GM19035 (cell line): Measurements from ENCODE around the gene ACBD6.
"Not testable (repeated sequence)": the region's sequence is repeated elsewhere in the genome, so short reads cannot be mapped to it uniquely, and the experiment has no call there.

Experiments used
- ATAC-seq: cut with Tn5 transposase; IDR thresholded peaks from one replicate; pipeline ENCODE4 v1.9.1; 2021; ENCODE audit not compliant: unreplicated experiment

ACBD6 gene

GRCh38 chr1:180424848-180425457 is 77.4 kb downstream of the ACBD6 start:
- ATAC-seq = no peak

- ATAC-seq = no peak
Measured at GRCh38 chr1:180421614-180422013, 80.8 kb downstream of the ACBD6 start.

GRCh38 chr1:180421145-180421544 is 81.2 kb downstream of the ACBD6 start:
- ATAC-seq = not testable (repeated sequence)

DNA sequence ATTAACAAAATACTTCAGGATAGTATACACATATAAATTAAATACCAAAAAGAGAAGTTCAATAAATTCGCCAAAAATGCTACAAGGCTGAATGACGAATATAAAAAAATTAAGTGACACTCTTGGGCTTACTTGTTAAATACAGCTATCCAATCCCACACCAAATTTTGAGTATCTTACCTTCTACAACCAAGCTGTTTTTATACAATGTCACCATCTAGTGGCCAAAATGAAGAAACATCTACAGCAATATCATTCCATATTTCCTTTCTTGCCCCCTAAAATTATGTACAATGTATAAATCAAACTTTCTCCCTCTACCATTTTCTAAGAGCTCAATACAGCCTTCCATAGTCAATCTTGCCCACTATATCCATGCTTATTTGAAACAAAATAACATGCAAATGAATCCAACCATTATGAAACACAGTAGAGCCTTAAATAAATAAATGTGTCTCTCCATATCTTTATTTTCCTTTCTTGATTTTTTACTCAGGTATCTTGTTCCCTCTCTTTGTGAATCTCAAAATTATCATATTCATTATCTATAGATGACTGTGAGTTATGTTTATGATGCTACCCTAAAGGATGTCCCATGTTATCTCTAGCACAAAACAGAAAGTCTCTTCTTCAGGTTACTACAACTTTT is 86.3 kb downstream of the ACBD6 start:
- ATAC-seq = no peak

DNA sequence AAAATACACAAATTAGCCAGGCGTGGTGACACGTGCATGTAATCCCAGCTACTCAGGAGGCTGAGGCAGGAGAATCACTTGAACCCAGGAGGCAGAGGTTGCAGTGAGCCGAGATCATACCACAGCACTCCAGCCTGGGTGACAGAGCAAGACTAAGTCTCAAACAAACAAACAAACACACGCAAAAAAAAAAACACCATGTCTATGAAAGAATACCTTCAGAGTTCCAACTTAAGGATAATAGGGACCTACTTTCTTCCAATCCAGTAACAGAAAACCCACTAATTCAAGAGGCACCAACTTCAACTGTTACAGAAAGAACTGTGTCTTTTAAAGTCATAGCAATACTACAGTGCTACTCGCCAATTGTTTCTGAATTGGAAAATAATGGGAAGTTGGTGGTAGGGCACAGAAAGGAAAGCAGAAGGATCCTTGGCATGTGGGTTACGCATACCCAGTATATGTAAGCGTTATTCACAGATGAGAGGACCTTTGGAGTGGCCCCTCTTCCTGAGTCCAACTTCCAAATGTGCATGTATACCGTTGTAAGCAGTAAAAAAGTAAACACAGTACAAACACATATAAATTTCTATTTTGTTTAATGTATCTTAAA is 87.0 kb downstream of the ACBD6 start:
- ATAC-seq = no peak

DNA sequence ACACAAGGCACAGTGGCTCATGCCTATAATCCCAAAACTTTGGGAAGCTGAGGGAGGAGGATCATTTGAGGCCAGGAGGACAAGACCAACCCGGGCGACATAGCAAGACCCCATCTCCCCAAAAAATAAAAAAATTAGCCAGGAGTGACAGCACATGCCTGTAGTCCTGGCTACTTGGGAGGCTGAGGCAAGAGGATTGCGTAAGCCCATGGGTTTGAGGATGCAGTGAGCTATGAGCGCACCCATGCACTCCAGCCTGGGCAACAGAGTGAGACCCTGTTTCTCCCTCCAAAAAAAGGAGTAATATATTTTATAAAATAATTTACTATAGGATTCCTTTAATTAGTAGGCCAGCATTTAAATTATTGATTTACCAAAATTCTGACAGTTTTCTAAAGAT is 89.8 kb downstream of the ACBD6 start:
- no peak for ATAC-seq

GRCh38 chr1:180408128-180408527 is 94.2 kb downstream of the ACBD6 start:
- ATAC-seq = not testable (repeated sequence)

DNA sequence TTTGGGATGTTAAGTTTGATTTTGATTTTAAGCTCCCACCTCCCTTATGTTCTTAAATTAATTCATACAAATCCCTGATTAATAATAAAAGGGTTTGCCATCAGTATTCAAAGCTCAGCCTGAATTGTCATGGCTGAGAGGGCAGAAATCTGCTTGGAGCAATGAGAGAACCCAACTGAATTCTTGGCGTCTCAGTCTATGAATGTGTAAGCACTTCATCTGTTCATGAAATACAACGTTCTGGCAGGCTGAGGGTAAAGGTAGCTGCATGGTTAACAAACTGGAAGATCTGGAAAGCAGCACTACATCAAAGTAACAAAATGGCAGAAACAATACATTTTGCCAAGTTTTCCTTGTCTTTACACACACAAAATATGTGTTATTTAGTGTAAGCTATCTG is 95.3 kb downstream of the ACBD6 start:
- no peak for ATAC-seq

- no peak for ATAC-seq
Measured at GRCh38 chr1:180402551-180402950, 99.8 kb downstream of the ACBD6 start.

DNA sequence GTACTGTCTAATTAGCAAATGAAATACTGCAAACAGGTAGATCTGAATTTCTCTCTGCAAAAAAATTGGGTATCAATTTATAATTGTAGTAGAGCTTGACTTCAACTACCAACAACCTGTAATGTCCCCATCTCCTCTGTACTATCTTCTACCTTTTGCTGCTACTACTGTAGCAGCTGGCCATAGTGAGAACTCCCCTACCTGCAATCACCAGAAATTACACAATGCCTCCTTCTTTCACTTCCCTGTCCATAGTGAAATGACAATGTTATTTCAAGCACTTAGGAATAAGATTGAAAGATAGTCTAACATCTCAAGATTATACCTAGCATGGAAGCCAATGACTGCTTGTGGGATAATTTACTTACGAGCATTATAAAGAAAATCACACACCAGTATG is 100.4 kb downstream of the ACBD6 start:
- ATAC-seq = no peak

DNA sequence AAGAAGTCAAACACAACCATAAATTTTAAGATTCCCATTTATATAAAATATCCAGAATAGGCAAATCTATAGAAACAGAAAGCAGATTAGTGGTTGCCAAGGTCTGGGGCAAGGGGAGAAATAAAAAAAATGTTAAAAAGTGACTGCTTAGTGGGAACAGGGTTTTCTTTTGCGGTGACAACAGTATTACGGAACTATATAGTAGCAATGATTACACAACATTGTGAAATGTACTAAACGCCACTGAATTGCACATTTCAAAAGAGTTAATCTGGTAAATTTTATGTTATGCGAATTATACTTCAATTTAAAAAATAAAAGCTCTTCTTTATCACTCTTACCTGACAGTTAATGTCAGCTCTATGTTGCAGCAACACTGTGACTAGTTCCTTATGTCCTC is 105.2 kb downstream of the ACBD6 start:
- ATAC-seq = no peak

DNA sequence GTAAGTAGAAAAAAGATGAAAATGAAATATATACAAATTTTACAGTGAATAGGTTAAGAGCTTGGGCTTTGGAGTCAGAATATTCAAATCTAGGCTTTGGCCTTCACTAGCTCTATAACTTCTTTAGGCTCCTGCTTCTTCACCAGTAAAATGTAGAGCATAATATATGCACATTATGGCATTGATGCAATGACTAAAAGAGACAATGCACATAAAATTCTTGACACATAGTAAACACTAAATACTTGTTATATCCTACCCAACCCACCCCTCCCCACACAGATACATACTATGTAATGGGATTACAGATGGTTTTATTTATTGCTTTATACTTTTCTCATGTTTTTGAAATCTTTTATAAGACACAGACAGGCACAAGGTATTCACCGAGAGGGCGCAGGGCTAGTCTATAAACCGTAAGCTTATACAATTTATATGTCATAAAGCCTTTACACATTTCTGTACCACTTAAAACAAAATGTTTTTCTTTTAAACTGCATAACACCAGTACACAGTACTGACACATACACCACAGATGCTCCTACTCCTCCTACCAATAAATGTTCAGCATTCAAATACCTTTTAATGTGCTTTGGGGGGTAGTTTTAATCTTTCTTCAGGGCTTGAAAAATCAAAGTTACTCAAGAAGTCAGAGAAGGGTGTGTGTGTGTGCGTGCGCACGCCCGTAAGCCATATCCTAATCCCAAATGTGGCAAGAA is 109.8 kb downstream of the ACBD6 start:
- no peak for ATAC-seq

DNA sequence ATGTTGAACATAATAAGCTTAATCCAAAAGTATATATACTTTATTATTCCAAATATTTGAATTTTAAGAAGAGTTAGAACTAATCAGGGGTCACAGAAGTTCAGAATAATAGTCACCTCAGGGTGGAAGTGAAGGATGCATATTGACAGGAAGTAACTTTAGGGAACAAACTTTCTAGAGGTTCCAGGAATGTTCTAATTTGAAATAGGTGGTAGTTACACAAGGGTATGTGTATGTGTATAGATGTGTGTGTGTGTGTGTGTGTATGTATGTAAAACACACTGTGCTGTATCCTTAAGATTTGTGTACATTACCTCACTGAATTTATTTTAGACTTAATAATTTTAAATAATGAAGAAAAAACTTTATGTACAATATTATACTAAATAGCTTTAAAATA is 110.4 kb downstream of the ACBD6 start:
- no peak for ATAC-seq

DNA sequence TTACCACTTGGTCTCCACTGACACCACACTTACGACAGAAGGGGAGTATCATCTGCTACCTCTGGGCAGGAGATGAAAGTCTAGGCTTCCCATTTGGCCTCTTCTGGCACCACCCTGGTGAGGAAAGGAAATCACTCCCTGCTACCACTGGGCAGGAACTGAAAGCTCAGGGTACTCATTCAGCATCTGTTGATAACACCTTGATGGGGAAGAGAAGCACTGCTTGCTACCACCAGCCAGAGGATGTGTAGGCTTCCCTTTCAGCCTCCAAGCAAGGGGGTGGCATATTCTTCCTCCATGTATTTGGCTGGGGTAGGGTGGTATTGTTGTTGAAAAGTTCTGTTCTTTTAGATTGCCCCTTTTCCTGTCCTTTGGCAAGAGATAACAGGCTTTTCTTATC is 115.0 kb downstream of the ACBD6 start:
- ATAC-seq = no peak

DNA sequence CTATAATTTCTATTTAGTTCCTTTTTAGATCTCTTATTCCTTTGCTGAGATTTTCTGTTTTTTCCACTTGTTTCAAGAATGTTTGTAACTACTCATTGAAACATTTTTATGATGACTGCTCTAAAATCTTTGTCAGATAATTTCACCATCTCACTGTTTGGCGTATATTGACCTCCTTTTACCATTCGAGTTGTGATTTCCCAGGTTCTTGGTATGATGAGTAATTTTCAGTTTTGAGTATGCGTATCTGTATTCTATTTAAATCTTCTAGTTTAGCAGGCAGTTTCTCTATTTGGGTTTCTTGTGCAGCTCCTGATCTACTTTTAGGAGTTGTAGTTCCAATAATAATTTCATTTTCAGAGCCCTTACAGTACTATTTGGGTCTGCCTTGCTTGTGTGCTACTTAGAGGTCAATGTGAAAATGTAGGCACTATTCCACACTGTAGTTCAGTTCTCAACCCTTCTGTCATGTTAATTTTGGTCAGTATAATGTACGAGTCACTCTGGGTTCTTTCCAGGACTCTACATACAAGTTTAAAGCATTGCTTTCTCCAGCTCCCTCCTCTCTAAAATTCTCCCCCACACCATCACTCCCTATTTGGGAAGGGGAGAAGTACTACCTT is 115.5 kb downstream of the ACBD6 start:
- ATAC-seq = no peak

DNA sequence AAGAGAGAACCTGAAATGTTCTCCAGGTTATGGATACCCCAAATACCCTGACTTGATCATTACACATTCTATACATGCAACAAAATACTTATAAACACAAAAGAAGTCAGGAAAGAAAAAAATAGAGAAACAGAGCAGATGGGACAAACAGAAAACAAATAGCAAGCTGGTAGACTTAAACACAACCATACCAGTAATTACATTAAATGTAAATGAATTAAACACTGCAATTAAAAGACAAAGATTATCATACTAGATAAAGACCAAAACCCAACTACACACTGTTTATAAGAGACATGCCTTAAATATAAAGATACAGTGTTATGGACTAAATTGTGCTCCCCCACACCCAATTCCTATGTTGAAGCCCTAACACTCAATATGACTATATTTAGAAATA is 117.2 kb downstream of the ACBD6 start:
- no peak for ATAC-seq

DNA sequence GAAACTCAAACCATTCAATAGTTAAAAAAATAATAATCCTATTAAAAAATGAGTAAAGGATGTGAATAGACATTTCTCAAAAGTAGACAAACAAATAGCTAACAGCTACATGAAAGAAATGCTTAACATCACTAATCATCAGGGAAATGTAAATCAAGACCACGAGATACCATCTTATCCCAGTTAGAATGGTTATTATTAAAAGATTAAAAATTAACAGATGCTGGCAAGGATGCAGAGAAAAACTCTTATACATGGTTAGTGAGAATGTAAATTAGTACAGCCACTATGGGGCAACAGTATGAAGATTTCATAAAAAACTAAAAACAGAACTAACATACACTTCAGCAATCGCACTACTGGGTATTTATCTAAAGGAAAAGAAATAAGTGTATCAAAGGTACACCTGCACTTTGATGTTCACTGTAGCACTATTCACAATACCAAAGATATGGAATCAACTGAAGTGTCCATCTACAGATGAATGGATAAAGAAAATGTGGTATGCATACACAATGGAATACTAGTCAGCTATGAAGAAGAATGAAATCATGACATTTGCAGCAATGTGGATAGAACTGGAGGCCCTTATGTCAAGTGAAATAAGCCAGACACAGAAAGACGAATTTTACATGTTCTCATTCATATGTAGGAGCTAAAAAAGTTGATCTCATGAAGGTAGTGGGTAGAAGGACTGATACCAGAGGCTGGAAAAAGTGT is 117.9 kb downstream of the ACBD6 start:
- no peak for ATAC-seq

DNA sequence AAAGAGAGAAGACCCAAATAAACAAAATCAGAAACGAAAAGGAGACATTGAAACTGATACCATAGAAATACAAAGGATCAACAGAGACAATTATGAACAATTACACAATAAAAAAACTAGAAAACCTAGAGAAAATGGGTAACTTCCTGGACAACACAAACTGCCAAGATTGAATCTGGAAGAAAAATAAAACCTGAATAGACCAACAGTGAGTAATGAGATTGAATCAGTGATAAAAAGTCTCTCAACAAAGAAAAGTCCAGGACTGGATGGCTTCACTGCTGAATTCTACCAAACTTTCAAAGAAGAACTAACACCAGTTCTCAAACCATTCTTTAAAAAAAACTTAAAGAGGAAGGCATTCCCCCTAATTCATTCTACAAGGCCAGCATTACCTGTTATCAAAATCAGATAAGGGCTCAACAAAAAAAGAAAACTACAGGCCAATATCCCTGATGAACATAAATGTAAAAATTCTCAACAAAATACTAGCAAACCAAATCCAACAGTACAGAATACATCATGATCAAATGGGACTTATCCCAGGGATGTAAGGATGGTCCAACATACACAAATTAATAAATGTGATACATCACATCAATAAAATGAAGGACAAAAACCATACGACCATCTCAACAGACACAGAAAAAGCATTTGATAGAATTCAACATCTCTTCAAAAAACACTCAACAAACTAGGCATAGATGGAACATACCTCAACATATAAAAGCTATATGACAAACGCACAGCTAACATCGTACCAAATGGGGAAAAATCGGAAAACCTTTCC is 119.9 kb downstream of the ACBD6 start:
- no peak for ATAC-seq

DNA sequence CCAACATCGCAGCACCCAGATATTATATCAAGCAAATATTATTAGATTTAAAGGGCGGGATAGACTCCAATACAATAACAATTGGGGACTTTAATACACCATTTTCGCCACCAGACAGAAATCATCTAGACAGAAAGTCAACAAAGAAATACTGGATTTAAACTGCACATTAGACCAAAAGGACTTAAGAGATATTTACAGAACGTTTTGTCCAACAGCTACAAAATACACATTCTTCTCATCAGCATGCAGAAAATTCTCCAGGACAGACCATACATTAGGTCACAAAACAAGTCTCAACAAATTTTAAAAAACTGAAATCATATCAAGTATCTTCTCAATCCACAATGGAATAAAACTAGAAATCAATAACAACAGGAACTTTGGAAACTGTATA is 121.2 kb downstream of the ACBD6 start:
- no peak for ATAC-seq
